Activated CD4-positive, alpha-beta T cell treated with anti-CD3 and anti-CD28 coated beads, Interleukin-2, amount 50 U/mL, for 48 hours (primary cell): ENCODE measurements around the gene ZMYND12.
A peak's percentile ranks its signal among the peaks of the same experiment; 100 is the strongest.

Experiments
- DNase-seq, 2 experiments: peaks; one replicate each; pipeline ENCODE4 v3.0.0-alpha.2; 2020

The ZMYND12 gene

DNA sequence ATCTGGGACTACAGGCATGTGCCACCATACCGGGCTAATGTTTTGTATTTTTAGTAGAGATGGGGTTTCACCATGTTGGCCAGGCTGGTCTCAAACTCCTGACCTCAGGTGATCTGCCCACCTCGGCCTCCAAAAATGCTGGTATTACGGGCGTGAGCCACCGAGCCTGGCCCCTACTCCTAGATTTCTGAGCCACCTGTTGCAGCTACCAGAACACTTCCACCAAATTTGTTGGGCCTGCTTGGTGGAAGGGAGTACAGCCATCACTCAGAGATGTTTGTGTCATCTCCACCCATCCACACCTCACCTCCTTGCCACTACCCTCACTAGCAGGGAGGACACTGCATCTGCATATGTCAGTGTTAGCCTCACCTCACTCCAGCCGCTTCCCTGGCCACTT, 69.8 kb downstream of the ZMYND12 start:
- no peak for DNase-seq

DNA sequence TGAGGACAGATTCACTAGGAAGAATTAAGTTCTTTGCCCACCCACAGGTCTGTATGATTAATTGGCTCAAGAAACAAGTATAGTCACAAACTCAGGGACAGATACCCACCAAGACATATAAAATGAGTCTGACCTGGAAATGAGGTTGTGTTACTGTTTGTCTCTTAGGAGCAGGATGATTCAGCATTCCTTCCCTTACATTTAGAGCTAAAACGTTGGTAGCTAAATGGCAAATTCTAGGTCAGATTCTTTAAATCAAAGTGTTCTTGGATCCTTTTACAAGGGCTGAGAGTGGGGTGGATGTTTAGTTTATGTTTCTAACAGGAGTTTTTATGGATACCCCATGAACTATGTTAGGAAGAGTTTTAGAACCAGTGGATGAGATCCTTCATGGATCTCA, 70.5 kb downstream of the ZMYND12 start:
- DNase-seq: no peak

DNA sequence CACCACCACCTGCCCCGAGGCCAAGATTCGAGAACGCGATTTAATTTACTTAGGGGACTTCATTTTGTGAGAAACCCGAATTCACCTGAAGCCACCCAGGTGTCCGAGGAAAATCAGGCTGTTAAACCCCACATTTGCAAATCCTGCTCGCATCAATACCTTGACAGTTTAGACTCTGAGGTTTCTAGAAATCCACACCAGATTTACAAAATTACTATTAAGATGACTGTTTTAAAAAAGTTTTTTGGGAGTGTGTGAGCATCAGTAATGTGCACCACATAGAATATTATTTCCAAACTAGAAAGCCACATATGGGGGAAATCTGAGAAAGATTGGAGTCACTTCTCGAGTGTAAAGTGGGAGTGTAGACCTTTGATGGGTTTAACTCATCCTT, 74.5 kb downstream of the ZMYND12 start:
- DNase-seq: no peak

DNA sequence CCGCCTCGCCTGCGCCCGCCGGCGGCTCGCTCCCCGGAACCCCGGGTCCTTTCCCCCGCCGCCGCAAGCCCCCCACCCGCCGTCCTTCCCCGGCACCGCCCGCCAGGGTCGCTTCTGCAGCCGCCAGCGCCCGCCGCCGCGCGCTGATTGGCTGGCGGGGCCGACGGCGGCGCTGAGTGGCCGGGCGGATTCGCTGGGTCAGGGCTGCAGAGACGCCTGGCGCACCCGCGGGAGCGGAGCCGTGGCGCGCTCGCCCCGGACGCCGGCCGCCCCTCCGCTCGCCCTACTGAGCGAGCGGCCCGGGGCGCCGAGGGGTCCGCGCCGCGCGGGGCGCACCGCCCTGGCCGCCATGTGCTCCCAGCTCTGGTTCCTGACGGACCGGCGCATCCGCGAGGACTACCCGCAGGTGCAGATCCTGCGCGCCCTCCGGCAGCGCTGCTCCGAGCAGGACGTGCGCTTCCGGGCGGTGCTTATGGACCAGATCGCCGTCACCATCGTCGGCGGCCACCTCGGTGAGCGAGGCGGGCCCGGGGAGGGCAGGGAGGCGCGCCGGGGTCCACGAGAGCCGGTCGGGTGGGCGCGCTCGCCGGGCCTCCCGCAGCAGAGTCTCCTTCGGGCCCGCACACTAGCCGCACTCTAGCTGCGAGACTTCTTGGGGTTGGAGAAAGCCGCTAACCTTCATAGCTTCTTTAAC, 75.1 kb downstream of the ZMYND12 start, which contains the start of gene RIMKLA:
Gene RIMKLA, plus strand, starts transcription at position 207 of the 694 bp plus-strand sequence. Its CDS starts 143 bp downstream, at position 350.
- peak; percentile 58 to 67 for DNase-seq
